GM18526 (cell line): ENCODE data around the gene PACSIN1.

ENCODE experiments used
- POLR2A ChIP-seq: IDR thresholded peaks from 3 replicates; pipeline ENCODE4 v1.6.1; 2011; ENCODE audit not compliant: insufficient read length; ENCODE audit errors: extremely low read depth

PACSIN1 gene

DNA sequence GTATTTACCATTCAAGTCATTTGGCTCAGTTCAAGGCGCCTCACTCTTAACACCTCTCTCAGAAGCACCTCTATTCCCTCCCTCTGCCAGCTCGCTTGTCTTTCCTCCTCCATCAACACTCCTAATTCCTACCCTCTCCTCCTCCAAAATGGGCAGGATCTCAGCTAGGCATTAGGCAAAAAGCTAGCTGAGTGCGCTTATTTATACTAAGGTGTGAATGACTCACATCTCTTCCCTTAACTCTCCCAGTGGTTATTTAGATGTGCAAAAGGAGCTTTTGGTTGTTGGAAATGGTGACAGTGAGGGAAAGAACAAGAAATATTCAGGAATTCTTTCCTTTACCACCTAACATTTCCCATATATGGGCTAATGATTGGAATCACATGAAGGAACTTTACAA lies 29.1 kb downstream of the PACSIN1 start:
- no peak for TF ChIP-seq POLR2A

- TF ChIP-seq POLR2A: no peak
Observed at GRCh38 chr6:34496103-34496685, 30.3 kb downstream of the PACSIN1 start.

- TF ChIP-seq POLR2A: no peak
Observed at GRCh38 chr6:34497411-34497810, 31.5 kb downstream of the PACSIN1 start.

GRCh38 chr6:34506718-34507117 lies 40.8 kb downstream of the PACSIN1 start:
- no peak for TF ChIP-seq POLR2A

DNA sequence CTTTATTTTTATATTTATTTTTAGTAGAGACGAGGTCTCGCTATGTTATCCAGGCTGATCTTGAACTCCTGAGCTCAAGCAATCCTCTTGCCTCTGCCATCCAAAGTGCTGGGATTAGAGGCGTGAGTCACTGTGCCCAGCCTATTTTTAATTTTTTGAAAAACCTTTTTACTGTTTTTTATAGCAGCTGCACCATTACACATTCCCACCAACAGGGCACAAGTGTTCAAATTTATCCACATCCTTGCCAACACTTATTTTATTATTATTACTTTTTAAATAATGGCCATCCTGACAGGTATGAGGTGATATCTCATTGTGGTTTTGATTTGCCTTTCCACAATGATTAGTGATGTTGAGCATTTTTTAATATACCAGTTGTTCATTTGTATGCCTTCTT lies 42.5 kb downstream of the PACSIN1 start:
- TF ChIP-seq POLR2A: no peak

- TF ChIP-seq POLR2A: no peak
Observed at GRCh38 chr6:34509782-34510181, 43.9 kb downstream of the PACSIN1 start.

- no peak for TF ChIP-seq POLR2A
Observed at GRCh38 chr6:34510299-34510698, 44.4 kb downstream of the PACSIN1 start.

GRCh38 chr6:34511214-34511914 lies 45.5 kb downstream of the PACSIN1 start:
- no peak for TF ChIP-seq POLR2A

GRCh38 chr6:34511915-34512737 lies 46.2 kb downstream of the PACSIN1 start:
- TF ChIP-seq POLR2A: no peak

GRCh38 chr6:34512738-34513115 lies 46.9 kb downstream of the PACSIN1 start:
- no peak for TF ChIP-seq POLR2A

DNA sequence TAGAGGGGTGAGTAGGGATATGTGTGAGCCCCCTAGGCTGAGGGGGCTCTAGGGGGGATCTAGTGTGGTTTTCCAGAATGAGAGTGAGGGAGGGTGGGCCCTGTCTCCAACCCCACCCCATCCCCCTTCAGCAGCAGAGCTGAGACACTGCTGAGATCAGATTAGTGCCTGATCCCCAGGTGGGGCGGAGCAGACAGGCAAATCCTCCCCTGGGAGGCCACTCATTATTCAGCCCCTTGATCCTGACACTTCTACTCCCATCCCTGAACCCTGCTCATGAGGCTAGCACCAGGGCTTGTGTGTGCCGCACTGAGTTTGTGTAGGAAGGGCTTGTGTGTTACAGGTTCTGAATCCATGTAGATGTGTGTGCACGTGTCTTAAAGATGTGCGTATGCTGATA lies 47.8 kb downstream of the PACSIN1 start:
- no peak for TF ChIP-seq POLR2A

- TF ChIP-seq POLR2A: no peak
Observed at GRCh38 chr6:34514112-34514511, 48.2 kb downstream of the PACSIN1 start.

DNA sequence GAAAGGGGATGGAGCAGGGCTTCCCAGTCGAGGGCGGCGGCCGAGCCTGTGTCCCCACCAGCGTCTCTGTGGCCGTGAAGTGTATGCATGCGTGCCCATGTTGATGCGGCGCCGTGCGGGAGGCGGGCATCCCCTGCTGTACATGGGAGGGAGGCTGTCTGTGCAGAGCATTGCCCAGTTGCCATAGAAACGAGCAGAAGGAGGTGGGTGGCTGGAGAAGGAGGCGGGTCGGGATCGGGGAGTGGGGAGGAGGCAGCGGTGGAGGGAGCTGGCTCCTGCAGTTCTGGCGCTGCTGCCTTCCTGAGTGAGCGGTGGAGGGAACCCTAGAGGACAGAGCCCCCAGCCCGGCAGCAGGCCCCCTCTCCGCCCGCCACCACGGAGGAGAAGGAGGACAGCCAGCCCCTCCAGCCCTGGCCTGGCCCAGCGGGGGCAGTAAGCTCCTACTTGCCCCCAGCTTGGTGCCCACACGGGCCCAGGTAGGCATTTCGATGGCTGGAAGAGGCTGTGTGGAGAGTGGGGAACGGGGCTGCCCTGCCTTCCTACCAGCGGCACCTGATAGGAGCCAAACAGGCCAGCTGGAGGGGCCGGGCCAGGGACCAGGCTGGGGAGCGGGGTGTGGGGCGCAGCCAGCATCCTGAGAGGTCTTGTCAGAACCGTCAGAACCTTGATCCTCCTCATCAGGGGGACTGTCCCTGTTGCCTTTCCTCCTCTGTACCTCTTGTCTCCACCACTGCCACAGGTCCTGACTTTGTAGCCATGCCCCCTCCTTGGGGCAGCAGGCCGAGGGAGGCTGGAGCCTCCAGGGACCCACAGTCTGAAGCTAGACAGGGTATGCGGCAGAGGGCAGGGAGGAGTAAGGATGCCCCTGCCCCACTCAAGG lies 49.0 kb downstream of the PACSIN1 start:
- no peak for TF ChIP-seq POLR2A

GRCh38 chr6:34515473-34516387 lies 49.9 kb downstream of the PACSIN1 start:
- no peak for TF ChIP-seq POLR2A
